ENCODE results near the gene SEL1L3.

SEL1L3 gene

DNA sequence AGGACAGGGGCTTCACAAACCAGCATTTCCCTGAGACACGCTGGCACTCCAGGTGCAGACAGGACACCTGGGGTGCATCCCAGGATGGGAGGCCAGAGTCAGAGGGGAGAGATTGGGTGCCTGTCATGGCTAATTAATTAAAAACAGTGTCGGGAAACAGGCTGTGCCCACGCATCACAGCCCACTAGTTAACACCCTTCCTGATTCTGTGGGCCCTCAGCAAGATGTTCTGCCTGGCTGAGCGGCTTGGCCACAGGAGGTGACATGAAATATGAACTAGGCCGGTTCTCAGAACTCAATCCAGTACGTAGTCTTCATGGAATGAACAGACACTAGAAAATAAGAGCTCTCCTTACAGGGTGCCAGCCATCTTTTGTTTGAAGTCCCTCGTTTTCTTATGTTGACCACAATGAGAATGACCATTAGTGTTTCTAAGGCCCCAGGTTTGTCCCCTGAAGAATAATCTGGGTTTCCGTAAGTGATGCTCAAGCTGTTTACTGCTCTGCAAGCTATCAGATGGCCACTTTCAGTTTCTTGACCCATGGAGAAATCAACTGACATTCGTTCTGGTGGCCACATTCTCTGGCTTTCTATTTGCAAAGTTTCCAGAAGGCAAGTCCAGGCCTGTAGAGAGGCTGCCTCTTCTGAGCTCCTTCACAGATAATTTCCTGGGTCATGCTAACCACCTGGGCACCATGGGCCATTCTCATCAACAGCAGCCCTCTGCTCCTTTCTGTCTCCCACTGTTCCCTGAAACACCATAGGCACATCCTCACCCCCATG, 134.9 kb downstream of the SEL1L3 start:
- no peak for FAIRE-seq

DNA sequence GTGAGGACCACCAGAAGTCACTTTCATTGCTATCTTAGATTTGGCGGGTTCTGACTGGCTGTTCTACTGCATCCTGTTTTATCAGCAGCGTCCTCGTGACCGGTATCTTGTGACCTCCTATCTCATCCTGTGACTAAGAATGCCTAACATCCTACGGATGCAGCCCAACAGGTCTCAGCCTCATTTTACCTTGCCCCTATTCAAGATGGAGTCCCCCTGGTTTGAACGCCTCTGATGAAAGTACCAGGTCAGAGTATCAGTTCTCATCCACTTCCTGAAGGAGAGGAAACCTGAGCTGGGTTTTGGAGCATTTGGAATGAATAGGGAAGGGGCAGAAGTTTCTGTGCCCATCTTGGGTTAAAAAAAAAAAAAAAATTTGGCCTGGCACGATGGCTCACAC, 136.9 kb downstream of the SEL1L3 start:
- no peak for FAIRE-seq

DNA sequence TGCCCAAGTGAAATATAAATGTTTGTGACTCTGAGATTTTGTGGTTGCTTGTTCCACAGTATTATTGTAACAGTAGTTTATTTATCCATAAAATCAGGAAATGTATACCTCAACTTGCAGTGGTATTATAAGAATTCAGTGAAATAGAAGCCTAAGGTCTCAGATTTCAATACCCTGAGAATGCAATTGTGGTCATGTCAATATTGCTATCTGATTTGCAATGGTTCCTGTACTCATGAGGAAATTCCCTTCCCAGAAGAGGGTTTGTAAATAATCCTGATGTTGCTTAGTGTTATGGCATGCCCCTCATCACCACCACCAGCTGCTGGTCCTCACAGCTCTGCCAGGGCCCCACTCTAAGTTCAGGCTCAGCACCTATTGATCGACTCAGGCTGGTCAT, 139.4 kb downstream of the SEL1L3 start:
- FAIRE-seq, result no peak

DNA sequence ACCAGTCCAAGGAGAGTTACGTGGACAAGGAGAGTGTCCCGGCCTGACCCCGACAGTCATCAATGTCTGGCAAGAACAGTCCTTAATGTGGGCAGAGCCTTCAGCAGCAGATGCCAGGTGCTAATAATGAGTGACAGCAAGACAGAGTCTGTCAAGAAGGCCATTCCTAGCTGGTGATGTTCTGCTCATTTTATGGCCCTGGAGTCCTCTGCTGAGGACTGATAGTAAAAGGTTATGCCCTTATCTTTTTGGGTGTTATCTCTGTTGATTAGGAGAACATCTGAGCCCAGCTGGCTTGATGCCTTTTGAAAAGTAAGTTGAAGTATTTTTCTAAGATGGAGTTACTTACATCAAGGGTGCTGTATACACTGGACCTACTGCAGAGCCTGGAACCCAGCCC, 139.8 kb downstream of the SEL1L3 start:
- FAIRE-seq, result no peak

DNA sequence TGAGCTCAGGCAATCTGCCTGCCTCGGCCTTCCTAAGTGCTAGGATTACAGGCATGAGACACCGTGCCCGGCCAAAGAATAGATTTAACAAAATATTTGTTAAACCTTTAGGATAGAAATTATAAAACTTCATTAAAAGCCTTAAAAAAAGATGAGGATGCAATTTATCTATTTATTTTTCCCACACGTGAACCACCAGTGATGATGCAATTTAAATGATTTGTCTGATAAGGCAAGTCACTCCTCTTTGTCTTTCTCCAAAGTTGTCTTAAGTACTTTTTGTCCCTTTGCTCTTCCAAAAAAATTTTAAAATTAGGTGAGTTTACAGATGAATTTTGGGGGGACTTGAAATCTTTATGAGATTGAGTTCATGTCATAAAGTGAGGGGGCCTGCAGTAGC, 149.0 kb downstream of the SEL1L3 start:
- no peak for FAIRE-seq

DNA sequence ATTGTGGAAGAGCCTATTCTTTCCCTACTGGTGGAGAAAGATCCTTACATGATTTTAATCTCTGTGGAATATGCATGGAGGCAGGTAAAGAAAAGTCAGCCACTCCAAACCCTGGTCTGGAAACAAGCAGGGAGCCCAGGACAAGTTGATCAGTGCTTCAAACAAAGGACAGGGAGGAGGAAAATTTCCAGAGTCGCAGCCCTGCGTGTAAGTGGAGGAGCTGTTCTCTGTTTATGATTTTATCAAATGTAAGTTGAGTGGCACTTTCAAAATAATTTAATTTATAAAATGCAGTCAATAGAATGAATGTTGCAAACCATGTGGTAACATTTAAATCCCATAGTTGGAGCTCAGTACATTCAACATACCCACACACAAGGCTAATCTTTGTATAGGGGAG, 150.2 kb downstream of the SEL1L3 start:
- no peak for FAIRE-seq

DNA sequence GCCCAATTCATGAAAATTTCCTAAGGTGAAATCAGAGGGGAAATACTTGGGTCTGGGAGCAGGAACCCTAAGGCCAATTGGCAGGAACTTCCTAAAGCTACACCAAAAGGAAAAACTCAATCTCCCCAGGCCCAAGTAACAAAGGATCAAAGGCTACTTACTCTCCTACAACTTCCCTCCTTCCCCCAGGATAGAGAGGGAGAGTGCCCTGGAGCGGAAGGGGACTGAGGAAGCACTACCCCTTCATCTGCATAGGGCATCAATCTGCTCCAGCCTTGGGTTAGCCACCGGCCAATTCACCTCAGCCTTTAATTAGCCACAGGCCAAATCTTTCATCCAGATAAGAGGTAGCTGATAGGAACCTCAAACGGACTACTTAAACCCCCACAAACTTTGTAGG, 152.2 kb downstream of the SEL1L3 start:
- FAIRE-seq, result no peak

DNA sequence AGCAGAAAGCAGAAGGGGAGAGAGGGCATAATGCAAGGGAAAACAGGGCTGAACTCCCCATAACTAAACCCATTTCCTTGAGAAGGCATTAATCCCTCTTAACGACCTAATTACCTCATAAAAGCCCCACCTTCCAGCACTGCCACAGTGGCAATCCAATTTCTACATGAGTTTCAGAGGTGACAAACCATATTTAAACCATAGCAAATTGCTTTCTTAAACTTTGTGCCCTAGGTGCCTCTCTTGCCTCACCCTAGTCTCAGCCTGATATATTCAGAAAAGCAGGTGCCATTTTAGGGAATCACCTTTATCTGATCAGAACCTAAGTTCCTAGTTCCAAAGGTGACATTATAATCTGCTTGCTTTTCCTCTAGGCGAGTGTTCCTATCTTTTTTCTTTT, 158.3 kb downstream of the SEL1L3 start:
- FAIRE-seq, result no peak

DNA sequence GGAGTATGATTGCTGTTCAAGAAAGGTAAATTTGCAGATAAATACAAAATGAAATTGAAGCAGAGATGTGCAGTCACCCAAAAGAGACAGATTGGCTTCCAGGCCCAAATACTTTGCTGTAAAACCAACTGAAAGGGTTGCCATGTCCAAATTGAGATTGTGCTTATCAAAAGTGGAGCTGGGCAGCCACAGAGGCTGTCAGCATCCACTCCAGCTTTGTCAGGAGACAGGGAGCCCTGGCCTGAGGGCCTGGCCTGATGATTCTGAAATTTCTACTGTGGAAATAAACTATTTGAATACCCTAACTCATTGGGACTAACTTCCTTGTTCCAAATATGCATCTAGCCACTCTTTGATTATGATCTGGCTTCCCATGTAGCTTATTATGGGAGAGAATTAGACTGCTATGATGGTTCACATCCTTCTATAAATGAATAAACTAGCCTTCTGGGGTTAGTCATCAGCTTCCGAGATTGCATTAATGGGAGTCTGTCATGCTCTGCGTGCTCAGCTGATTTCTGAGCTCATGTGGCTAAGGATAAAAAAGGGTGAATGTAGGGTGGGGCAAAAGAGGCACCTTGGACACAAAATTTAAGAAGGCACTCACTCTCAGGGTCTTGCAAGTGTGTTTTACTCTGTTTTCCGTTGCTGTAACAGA, 158.9 kb downstream of the SEL1L3 start:
- FAIRE-seq, result no peak

DNA sequence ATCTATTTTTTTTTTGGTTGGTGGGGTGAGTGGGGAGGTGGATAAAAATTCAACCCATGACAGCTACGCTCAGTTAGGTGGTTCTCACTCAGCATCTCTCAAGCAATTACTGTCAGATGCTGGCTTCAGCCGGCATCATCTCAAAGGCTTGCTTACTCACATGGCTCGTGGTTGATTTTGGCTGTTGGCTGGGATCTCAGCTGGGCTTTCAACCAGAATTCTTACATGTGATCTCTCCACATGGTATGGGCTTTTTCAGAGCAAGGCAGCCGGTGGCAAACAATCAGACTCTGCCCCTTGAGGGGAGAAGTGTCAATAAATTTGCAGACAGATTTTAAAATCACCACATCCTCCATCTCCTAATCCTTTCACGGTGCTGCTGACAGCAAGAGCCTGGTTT, 159.9 kb downstream of the SEL1L3 start:
- FAIRE-seq, result no peak

DNA sequence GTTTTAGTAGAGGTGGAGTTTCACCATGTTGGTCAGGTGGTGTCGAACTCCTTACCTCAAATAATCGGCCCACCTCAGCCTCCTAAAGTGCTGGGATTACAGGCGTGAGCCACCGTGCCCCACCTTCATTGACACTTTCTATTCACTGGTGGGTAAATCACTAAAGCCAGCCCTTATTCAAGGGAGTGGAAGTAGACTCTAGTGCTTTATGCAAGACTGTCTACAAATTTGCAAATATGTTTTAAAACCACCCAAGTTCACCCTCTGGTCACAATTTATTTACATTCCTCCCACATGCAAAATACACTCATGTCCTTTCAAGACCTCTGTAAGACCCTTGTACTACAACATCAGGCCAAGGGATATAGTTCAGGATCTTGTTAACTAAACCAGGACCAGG, 162.1 kb downstream of the SEL1L3 start:
- no peak for FAIRE-seq

DNA sequence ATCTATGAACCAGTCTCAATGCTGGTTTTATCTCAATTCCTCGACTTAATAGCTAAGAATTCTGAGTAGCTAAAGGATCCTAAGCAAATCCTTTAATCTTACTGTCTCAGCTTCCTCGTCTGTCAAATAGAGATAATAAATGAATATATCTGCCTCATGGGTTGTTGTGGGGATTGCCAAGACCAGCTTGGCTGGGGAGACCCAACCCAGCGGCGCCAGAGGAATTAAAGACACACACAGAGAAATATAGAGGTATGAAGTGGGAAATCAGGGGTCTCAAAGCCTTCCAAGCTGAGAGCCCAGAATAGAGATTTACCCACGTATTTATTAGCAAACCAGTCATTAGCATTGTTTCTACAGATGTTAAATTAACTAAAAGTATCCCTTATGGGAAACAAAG, 165.3 kb downstream of the SEL1L3 start:
- FAIRE-seq, result no peak

All from endometrium (tissue), 2 donors.